H1 (cell line): Measurements from ENCODE around the gene CDK2. TPM values are rescaled to one million over a fixed set of nuclear protein-coding genes. Genes with fewer than 3 reads are reported as not detected.

Experiments
- CTCF ChIP-seq, 3 experiments: IDR thresholded peaks; 1 replicate in 2 of 3; 2 replicates in 1 of 3; pipeline versions ENCODE4 v1.5.1 to v1.6.1; 2011; ENCODE audit warnings: low read length in 3 of 3, mild to moderate bottlenecking in 3 of 3, inconsistent platforms in 2 of 3, low read depth in 1 of 3, moderate library complexity in 1 of 3; ENCODE audit not compliant: insufficient read depth in 1 of 3; ENCODE audit errors: control extremely low read depth in 1 of 3
- FOSL1 ChIP-seq: IDR thresholded peaks from 2 replicates; pipeline ENCODE4 v1.6.1; 2011; ENCODE audit warnings: mild to moderate bottlenecking, low read depth, low read length, moderate library complexity; ENCODE audit not compliant: insufficient read depth
- HDAC2 ChIP-seq, 2 experiments: fragments of 300-600 bp in 1 of 2; sonication (generic) in 1 of 2; IDR thresholded peaks; 2 replicates each; pipeline ENCODE4 v1.6.1; 2011 to 2012; ENCODE audit warnings: low read depth in 2 of 2, low read length in 2 of 2, mild to moderate bottlenecking in 2 of 2, moderate library complexity in 2 of 2, borderline replicate concordance in 1 of 2, inconsistent platforms in 1 of 2
- KDM5A ChIP-seq: fragments of 200-600 bp; IDR thresholded peaks from 2 replicates; pipeline ENCODE4 v1.7.1; 2012; ENCODE audit warnings: mild to moderate bottlenecking, low read length, inconsistent platforms, mixed read lengths
- POLR2AphosphoS5 ChIP-seq: IDR thresholded peaks from 2 replicates; pipeline ENCODE4 v1.6.1; 2011; ENCODE audit warnings: low read depth, low read length
- SIRT6 ChIP-seq: IDR thresholded peaks from one replicate; pipeline ENCODE4 v1.7.1; 2012; ENCODE audit warnings: low read length, inconsistent platforms
- SP4 ChIP-seq: IDR thresholded peaks from 2 replicates; pipeline ENCODE4 v1.6.1; 2012; ENCODE audit warnings: low read length, inconsistent platforms
- TBP ChIP-seq: IDR thresholded peaks from 2 replicates; pipeline ENCODE4 v1.6.1; 2011; ENCODE audit warnings: low read depth, low read length, improper control_type of control experiment
- polyA plus RNA-seq, 7 experiments: library from polyadenylated mRNA; depleted of rRNA in 3 of 7; stranded (reverse) in 5 of 7; unstranded in 2 of 7; fragments of >200 nt in 5 of 7; fragments of 200-250 nt in 2 of 7; gene quantifications; 1 replicate in 5 of 7; 2 replicates in 1 of 7; 4 replicates in 1 of 7; pipeline versions ENCODE4 v1.2.1 to v1.2.3, GENCODE V29; 2011 to 2013; ENCODE audit warnings: missing spikeins in 2 of 7, mixed read lengths in 2 of 7
- total RNA-seq: library from RNA; stranded (reverse); fragmentation: NEBNext Ultra II Directional; extraction: Animal tissue kit (Norgen Biotek cat#: 25700); gene quantifications from 2 replicates; pipeline ENCODE4 v1.2.1, GENCODE V29; 2021

The CDK2 gene
- total and polyA plus RNA-seq, 2 of the 8 experiments (the other 6 are each of a cell fraction or from before 2014, with no cell fraction given) = 39.4 to 42.5 TPM

- TF ChIP-seq CTCF (IDR thresholded peaks at IDR 0.05; ENCODE audit: control extremely low read depth in 1 of 3, insufficient read depth in 1 of 3, low read depth in 1 of 3, low read length in 3 of 3) (peak; percentile 83 to 100 (median 98)), TBP (peak; percentile 52; the same call in 1 of the 2 replicates), FOSL1 (no peak), SP4 (no peak), KDM5A (no peak), SIRT6 (no peak), POLR2AphosphoS5 (no peak), HDAC2 (IDR thresholded peaks at IDR 0.05; ENCODE audit: borderline replicate concordance in 1 of 2, low read depth in 2 of 2, low read length in 2 of 2) (no peak)
These were observed 26.4 kb upstream of the CDK2 start (continued) for GRCh38 chr12:55940065-55940732.
